Measurements from ENCODE around the gene ARPC1A.

Gene ARPC1A

DNA sequence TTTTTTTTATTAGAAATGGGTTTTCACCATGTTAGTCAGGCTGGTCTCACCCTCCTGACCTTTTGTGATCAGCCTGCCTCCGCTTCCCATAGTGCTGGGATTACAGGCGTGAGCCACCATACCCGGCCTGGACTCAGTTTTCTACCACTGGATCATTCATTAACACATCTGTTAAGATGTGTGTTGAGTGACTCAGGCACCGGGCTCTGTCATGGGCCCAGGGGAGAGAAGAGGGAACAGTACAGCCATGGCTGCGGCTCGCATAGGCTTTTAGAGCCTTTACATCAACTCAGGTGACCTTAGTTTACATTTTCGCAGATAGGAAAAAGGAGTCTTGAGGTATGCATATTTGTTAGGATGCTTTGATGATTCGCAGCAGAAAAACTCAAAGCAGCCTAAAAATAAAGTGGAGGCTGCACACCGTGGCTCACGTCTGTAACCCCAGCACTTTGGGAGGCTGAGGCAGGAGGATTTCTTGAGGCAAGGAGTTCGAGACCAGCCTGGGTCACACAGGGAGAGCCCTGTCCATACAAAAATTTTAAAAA, 45.8 kb downstream of the ARPC1A start:
- no peak for TF ChIP-seq ZNF274 (IDR thresholded peaks at IDR 0.05; ENCODE audit: low read depth, low read length)
- no peak overlapping the region for H3K4me3 ChIP-seq (ENCODE audit: low read length)

DNA sequence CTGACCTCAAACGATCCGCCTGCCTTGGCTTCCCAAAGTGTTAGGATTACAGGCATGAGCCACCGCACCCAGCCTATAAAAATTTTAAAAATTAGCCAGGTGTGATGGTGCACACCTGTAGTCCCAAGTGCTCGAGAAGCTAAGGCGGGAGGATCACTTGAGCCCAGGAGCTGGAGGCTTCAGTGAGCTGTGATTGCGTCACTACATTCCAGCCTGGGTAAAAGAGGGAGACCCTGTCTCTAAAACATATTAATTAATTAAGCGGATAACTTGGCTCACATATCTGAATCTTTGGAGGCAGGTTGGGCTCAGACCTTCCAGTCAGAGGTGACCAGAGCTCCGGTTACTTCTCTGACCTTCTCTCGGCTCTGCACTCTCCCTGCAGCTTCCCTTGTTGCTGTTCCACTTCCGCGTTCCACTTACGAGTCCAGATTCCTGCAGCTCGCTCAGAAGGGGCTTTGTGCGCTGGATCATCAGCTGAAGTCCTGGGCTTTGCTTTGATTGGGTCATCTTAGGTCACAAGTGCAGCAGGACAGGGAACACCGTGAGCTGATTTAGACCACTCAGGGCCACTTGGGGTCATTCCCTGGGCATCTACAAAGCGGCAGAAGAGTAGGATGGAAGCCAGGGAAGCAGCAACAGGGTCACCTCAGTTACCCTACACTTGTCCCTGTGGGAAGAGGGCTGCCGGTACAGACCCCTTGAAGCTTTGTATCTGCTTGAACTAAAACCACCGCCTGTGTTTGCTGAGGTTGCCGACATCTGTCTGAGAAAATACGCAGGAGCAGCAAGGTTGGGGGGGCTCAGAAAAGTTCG, 46.8 kb downstream of the ARPC1A start:
- TF ChIP-seq ZNF274 (IDR thresholded peaks at IDR 0.05; ENCODE audit: low read depth, low read length) = no peak
- H3K4me3 ChIP-seq (ENCODE audit: low read length) = no peak overlapping the region

DNA sequence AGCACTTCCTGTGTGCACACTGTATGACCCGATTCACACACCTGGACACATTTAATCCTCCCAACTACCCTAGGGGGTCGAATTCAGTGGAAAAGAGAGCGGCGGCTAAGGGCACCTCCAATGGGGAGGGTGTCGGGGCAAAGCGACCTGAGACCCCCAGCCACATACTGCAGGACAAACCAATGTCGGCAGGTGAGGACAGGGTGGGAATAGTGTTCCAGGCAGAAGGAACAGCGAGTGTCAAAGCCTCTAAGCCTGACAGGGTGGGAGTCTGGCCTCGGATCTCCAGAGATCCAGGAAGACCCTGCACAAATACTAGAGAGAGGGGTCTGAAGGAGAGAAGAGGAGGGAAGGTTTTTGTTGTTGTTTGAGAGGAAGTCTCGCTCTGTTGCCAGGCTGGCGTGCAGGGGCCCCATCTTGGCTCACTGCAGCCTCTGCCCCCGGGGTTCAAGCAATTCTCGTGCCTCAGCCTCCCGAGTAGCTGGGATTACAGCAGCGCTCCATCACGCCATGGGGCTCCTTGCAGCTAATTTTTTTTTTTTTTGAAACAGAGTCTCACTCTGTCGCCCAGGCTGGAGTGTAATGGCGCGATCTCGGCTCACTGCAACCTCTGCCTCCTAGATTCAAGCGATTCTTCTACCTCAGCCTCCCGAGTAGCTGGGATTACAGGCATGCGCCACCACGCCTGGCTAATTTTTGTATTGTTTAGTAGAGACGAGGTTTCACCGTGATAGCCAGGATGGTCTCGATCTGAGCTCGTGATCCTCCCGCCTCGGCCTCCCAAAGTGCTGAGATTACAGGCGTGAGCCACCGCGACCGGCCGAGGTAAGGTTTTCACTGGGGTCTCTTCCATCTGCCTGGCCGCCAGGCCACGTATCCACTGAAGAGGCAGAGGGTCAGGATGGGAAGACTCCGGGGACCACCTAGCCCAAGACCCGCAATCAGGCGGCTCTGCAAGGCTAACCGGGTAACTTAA, 47.7 kb downstream of the ARPC1A start:
- H3K4me3 ChIP-seq (ENCODE audit: low read length) = peak overlapping the region; percentile 79; the same call in 1 of the 2 replicates
- TF ChIP-seq ZNF274 (IDR thresholded peaks at IDR 0.05; ENCODE audit: low read depth, low read length) = no peak

DNA sequence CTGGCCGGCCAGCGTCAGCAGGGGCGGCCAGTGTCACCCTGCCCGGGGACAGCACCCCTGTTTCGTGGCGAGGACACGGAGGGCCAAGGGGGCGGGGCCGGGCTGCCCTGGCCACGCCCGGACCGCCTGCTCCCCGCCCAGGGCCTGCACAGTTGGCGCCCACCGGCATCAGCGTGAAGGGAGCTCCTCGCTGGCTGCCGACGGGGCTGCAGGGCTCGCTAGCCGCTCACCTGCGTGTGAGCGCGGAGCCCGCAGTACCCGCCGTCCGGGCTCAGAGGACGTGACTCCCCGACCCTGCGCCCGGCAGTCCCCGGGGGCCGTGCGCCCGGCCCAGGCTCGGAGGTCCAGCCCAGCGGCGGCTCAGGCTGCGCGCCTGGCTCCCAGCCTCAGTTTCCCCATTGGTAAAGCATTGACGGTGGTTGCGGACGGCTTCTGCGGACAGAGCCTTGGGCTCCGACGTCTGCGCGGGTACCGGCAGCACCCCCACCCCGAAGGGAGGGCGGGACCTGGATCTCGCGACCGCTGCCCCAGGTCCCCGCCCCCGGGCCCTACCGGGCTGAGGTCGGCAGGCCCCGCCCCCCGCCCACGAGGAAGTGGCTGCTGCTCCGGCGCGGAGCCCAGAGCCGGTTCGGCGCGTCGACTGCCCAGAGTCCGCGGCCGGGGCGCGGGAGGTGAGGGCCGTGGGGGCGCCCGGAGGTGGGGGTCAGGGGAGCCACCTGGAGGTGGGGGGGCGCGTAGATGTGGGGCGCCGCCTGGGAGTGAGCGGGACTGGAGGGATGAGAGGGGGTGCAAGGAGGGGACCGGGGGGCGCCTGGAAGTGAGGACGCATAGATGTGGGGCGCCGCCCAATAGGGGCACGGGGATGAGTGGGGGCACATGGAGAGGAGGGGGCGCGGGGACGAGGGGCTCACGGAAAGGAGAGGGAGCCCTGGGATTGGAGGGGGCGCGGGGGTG, 48.7 kb downstream of the ARPC1A start, which contains the start of gene ARPC1B:
Gene ARPC1B, plus strand, starts transcription at position 620 of the 954 bp plus-strand sequence. CDS start 10,985 bp downstream, outside the sequence.
- TF ChIP-seq ZNF274 (IDR thresholded peaks at IDR 0.05; ENCODE audit: low read depth, low read length) = no peak
- H3K4me3 ChIP-seq (ENCODE audit: low read length) = peak within 1 kb of the TSS; percentile 79

DNA sequence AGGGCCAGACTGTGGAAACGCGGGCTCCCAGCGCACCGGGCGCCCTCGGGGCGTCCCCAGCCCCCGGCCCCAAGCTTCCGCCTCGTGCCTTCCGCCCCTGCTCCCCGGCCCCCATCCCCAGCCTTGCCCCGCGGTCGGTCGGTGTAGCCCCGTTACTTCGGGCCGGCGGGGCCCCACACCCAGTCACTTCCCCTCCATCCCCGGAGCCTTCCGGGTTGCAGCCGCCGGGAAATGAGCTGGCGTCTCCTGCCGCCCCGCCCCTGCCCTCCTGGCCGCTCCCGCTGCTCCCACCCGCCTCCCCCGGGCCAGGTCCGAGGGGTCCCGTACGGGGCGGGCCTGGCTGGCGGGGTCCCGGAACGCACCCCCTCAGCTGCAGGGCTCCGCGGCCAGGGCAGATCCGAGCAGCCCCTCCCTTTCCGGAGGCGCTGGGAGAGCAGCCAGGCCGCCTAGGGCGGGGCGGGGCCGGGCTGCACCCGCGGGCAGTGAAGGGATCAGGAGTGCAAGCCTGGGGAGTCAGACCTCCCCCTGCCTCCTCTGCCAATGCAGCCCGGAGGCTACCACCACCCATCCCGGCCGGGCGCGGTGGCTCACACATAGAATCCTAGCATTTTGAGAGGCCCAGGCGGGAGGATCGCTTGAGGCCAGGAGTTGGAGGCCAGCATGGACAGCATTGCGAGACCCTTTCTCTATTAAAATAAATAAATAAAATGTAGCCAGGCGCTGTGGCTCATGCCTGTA, 49.5 kb downstream of the ARPC1A start:
- H3K4me3 ChIP-seq (ENCODE audit: low read length) = peak overlapping the region; percentile 79
- TF ChIP-seq ZNF274 (IDR thresholded peaks at IDR 0.05; ENCODE audit: low read depth, low read length) = no peak

DNA sequence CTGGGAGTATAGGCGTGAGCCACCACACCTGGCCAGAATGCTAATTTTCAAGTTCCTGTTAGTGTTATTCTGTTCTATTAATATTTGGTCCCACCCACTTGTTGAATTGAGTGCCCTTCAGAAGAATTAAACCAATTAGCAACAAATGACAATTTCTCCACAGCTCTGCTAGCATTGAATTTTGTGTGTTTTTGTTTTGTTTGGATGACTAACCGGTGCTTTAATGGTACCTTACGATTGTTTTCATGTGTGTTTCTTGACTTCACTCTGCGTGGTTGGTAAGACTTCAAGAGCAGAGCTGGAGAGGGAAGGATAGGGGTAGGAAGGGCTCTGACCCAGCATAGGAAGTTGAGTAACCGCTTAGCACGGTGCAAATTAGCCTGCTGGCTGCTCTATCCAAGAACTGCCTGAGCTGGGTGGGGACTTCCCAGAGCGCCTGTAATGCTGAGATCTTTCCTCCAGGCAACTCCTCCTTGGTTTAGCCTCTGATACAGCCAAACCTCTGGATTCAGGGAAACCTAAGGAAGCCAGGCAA, 53.4 kb downstream of the ARPC1A start:
- peak overlapping the region; percentile 33; the same call in 1 of the 2 replicates for H3K4me3 ChIP-seq (ENCODE audit: low read length)
- no peak for TF ChIP-seq ZNF274 (IDR thresholded peaks at IDR 0.05; ENCODE audit: low read depth, low read length)

DNA sequence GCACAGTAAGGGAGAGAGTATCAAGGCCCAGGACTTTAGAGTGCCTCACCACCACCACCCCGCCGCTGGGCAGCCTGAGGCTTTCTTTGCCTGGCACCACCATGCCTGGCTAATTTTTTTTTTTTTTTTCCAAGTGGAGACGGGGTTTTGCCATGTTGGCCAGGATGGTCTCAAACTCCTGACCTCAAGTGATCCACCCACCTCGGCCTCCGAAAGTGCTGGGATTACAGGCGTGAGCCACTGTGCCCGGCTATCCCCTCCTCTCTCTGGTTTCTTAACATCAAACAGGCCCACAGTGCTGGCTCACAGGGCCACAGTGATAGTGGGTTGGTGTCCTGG, 54.0 kb downstream of the ARPC1A start:
- peak overlapping the region; percentile 33; the same call in 1 of the 2 replicates for H3K4me3 ChIP-seq (ENCODE audit: low read length)

DNA sequence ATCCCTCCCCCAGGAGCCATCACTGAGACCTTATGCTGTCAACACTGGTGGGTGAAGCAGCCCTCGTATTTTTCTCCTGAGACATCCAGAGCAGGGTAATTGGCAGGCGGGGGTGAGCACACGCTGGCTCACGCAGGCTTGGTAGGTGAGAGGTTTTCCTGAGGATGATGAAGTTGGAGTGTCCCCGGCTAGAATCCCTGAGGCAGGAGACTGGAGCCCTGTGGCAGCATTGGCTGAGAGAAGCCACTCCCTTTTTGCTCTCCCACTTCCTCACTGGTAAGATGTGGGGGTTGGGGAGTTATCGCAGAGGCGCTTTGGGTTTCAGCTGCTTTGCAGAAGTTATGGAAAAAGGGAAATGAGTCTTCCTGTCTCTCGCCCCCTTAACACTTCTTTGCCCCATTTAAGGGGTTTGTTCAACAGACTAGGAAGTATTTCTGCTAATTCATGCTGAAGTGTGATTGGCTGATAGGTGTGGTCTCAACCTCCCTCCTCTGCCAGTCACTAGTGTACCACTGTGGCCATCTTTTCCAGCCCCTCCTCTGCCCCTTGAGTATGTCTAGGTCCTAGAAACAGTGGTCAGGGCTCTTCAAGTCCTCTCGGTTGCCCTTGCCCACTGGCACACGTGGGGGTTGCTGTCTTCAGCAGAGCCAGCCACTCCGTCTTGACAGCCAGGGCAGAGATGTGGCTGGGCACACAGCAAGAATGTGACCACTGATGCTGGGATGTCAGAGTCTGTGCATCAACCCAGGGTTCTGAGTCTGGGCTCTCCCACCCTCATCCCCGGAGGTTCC, 54.5 kb downstream of the ARPC1A start:
- H3K4me3 ChIP-seq (ENCODE audit: low read length) = peak overlapping the region; percentile 33; the same call in 1 of the 2 replicates
- TF ChIP-seq ZNF274 (IDR thresholded peaks at IDR 0.05; ENCODE audit: low read depth, low read length) = no peak

DNA sequence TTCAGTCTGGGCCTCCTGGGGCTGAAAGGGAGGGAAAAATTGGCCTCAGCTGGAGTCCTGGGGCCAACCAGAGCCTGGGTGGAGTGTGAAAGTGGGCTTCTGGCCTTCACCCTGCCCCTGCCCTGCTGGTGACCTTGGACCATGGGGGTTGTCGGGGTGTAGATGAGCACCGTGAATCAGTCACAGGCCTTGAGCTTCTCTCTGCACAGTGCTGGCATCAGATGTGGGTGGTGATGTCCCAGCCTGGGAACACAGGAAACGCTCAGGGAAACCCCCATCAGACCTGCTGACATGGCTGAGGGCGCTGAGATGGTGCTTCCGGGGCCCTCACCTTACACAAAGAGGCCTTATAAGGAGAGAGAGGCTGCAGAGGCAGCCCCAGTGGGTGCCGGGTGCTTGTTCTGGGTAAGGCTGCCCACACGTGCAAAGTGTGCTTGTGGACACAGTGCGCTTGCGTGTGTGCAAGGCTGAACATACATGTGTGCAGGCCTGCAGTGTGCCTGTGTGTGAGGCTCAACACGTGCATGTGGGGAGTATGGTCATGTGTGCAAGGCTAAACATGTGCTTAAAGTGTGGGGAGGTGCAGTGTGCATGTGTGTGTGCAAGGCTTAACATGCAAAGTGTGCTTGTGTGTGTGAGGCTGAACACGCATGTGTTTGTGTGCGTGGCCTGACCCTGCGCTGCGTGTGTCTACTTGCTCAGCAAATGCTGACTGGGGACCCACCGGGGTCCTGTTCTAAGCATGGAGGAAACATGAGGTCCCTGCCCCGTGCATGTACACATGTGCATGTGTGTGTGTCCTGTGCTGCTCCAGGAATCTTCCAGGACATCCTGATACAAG, 55.3 kb downstream of the ARPC1A start:
- TF ChIP-seq ZNF274 (IDR thresholded peaks at IDR 0.05; ENCODE audit: low read depth, low read length) = no peak
- peak overlapping the region; percentile 33; the same call in 1 of the 2 replicates for H3K4me3 ChIP-seq (ENCODE audit: low read length)

DNA sequence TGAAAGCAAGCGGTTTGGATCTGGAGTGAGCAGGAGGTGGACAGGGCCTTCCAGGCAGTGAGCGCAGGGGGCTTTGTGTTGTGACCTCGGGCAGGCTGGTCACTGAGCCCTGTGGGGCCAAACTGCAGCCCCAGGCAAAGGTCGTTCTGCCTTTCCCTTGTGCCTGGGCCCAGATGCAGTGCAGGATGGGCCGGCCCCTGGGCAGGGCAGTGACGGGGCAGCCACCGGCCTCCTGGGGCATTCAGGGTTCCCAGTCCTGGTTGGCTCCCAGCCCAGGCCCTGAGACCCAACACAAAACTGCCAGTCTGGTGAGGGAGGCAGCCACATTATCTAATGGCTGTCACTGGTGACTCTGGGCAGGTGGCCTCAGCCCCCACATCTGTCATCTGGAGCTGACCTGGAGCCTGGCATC, 56.0 kb downstream of the ARPC1A start:
- no peak for TF ChIP-seq ZNF274 (IDR thresholded peaks at IDR 0.05; ENCODE audit: low read depth, low read length)
- no peak overlapping the region; the same call in 1 of the 2 replicates for H3K4me3 ChIP-seq (ENCODE audit: low read length)

DNA sequence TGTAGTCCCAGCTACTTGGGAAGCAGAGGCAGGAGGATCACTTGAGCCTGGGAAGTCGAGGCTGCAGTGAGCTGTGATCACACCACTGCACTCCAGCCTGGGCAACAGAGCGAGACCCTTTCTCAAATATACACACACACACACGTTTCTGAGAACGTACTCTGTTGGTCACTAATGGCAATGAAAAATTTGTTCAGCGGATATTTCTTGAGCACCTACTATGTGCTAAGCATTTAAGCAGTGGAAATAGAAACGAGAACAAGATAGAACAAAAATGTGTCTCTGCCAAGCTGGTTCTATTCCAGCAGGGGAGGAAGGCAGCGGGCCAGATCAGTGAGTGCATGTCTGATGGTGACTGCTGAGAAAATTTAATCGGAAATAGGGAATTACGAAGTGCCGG, 57.5 kb downstream of the ARPC1A start:
- TF ChIP-seq ZNF274 (IDR thresholded peaks at IDR 0.05; ENCODE audit: low read depth, low read length) = no peak
- H3K4me3 ChIP-seq (ENCODE audit: low read length) = no peak overlapping the region

Data from GM08714 (cell line).